Uterus (tissue), 2 donors: ENCODE measurements around the gene HIGD1A.

Source experiments
- POLR2A ChIP-seq, 2 donors: fragments of 450-650 bp; IDR thresholded peaks; one replicate each; pipeline ENCODE4 v1.6.1; 2016; ENCODE audit warnings: antibody characterized with exemption in 2 of 2, mild to moderate bottlenecking in 1 of 2, moderate library complexity in 1 of 2
- TF ChIP-seq, protein P1 (sequence below), 4 experiments: fragments of 200-600 bp in 2 of 4; fragments of 450-650 bp in 2 of 4; sonication (generic) in 2 of 4; IDR thresholded peaks; one replicate each; pipeline ENCODE4 v1.5.1; 2016 to 2019; ENCODE audit warnings: antibody characterized with exemption in 4 of 4, mild to moderate bottlenecking in 2 of 4, moderate library complexity in 1 of 4

DNA sequence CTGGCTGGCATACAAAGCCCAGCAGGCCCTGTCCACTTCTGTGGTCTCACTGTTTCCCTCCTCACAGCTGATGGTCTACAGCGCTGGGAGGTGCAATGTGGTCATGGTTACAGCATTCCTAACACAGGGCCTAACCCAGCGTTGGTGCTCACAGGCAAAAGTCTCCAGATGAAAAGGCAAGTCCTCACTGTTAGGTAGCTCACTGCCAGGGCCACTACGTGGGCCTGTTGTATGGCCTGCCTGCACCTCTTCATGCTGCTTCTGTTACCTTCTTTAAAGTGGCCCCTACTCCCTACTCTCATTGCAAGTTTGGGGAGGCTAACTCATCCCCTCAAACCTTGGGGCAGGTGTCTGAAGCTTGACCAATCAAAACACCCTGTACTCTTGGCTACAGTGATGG is 62.5 kb downstream of the HIGD1A start:
- no peak for TF ChIP-seq POLR2A (IDR thresholded peaks at IDR 0.05)
- TF ChIP-seq, protein P1, sequence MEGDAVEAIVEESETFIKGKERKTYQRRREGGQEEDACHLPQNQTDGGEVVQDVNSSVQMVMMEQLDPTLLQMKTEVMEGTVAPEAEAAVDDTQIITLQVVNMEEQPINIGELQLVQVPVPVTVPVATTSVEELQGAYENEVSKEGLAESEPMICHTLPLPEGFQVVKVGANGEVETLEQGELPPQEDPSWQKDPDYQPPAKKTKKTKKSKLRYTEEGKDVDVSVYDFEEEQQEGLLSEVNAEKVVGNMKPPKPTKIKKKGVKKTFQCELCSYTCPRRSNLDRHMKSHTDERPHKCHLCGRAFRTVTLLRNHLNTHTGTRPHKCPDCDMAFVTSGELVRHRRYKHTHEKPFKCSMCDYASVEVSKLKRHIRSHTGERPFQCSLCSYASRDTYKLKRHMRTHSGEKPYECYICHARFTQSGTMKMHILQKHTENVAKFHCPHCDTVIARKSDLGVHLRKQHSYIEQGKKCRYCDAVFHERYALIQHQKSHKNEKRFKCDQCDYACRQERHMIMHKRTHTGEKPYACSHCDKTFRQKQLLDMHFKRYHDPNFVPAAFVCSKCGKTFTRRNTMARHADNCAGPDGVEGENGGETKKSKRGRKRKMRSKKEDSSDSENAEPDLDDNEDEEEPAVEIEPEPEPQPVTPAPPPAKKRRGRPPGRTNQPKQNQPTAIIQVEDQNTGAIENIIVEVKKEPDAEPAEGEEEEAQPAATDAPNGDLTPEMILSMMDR (IDR thresholded peaks at IDR 0.05), result no peak
